HG02588 (cell line): ENCODE results near the gene ARHGEF33.

Source experiments
- ATAC-seq: cut with Tn5 transposase; IDR thresholded peaks from one replicate; pipeline ENCODE4 v1.9.1; 2021; ENCODE audit warnings: mild to moderate bottlenecking, moderate library complexity; ENCODE audit not compliant: unreplicated experiment

The ARHGEF33 gene

DNA sequence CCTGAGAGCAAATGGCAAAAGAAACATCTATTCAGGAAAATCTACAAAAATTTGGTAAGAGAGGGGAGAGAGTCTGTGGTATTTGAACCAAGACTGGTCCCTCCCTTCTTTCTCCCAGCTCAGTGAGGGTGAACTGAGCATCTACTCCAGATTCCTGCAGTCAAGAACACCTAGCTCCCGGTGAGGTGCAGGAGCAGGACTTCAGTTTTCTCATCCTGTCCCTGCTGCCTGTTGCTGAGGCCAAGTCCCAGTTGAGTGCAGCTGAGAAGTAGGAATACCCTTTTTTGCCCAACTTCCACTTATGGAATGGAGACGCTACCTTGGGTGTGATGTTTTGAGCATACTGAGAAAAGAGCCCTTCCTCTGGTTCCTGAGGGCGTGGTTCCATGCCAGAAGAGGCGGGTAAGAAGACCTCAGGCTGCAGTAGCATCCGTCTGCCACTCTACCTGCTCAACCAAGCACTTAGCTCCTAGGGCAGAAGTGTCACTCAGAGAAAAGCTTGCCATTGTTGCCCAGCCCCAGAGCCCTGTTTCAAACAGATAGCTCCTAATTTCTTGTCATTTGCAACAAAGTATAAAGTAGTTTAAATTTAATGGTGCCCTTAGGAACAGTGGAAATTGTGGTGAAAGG, 118.3 kb downstream of the ARHGEF33 start:
- no peak for ATAC-seq

DNA sequence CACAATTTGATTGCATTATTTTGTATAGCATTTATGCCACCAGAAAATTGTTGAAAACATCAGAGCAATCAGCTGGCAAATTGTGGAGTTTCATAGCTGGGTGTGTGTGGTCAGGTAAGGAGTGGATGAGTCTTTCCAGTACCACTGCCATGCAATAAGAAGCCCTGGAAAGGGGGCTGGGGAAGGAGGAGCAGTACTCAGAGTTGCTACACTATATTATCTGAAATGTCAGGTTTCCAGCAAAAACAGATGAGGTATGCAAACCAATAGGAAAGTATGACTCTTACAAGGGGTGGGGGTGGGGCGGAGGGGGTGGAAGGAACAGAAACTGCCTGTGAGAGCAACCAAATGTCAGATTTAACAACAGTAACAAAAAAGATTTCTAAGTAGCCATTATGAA, 119.0 kb downstream of the ARHGEF33 start:
- ATAC-seq = no peak

DNA sequence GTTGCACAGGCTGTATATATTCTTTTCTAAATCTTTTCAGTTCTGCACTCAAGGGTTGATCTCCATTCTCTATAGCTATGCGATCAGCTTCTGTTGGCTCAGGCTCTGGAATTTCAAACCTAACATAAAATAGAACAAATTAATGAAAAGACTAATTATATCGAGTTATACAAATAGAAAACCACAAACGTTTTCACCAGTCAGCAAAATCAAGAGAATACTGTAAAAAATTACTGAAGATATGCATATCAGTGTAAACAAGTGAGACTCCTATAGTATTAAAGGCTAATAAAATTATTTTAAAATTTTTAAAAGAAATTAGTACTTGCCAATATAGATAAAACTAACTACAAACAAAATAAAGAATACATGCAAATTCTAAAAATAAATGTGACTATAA, 124.2 kb downstream of the ARHGEF33 start:
- ATAC-seq = no peak

DNA sequence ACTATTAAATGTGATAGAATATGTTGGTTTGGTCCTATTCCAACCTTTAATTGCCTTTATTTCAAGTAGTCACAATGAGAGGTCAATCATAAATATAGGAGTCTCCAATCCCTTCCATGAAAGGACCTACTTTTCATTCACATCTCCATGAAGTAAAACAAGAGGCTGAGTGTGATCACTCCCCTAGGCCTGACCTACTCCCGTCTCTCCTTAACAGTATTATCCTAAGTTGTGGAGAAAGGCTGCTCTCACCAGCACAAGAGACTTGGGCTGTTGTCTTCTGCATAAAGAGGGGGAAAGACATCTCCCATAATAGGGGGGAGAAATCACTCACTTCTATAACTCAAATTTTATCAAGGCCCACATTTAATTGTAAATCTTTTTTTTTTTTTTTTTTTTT, 125.7 kb downstream of the ARHGEF33 start:
- ATAC-seq = no peak

DNA sequence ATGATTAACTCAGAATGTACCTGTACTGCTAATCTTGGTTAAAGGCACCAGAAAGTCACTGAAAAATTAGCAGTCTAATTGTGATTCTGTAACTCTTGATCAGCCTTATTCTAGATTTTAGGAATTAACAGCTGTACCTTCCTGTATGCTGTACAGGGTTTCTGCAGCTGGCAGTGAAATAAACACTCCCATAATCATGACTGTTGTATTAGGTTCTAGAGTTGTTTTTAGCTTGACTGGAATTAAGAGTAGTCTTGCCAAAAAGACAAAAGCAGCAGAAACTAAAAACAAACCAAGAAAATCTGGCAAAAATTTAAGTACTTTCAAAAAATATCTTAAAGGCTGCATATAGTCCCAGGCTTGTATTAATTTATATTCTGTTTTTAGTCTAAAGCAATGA, 127.7 kb downstream of the ARHGEF33 start:
- no peak for ATAC-seq

DNA sequence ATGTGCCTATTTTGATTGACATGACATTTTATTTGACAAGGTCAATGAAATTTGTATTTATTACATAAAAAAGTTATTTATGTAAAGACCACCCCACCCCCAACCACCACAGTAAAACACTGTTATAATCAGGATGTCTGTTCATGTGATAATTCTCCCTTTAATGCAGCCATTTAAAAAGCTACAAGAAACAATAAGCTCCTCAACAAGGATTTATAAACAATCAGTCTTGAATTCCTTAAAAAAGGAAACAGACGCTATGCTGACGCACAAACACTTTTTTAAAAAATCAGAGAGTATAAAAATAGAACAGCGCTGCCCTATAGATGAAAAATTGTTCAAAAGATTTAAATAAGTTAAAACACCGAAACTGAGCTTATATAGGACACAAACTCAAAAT, 129.0 kb downstream of the ARHGEF33 start:
- no peak for ATAC-seq

DNA sequence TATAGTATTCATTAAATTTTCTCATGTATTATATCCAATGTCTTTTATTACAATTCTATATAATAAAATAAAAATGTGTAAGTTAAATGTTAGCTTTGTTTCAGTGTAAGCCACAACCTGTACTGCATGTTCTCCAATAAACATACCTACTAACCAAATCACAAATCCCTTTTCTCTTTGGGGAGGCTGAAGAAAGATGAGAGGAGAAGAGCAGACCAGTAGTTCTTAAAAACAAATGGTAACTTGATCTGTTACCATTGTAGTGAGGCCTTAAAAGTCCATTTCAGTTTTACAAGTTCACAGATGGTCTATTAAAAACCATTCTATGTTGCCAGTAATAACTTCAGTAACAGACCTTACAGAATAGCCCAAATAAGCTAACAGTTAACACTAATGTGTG, 130.7 kb downstream of the ARHGEF33 start:
- ATAC-seq = no peak

DNA sequence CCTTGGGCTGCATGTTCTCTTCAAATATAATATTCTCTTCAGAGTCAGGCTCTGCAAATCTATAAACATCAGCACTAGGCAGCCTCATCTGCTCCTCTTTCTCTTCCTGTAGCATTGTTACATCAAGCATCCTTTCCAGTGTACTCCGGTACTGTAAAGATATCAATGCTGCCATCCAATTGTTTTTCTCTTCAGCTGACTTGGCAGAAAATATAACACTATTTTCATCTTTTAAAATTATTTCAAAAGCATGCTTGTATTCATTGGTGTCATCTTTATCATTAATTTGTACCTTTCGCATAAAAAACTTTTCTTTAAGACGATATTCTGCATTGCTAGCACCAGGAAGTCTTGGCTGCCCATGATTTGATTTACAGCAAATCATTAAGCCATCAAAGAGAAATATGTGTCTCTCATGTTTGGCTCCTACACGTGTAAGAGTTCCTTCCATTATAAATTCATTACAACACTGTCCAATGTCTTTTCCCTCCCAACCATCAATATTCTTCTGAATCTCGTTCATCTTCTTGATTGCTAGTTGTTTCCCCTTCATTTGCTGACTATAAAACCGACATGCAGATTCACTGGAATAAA, 133.1 kb downstream of the ARHGEF33 start:
- ATAC-seq = no peak

DNA sequence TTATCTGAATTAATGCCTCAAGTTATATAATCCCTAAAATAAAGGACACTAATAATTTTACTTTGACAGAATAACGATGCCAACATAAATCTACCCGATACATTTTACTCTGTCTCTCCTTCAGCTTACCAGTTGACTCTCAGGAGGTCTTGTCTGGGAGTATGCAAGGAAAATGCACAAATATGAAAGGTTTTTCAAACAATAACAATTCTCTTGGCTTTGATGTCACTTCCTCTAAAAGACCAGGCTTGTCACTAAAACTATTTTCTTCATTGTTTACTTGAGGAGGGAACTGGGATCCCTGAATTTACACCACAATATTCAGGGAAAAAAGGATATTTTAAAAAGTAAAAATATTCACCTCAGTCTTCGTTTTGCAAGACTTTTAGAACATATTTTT, 134.0 kb downstream of the ARHGEF33 start:
- no peak for ATAC-seq

DNA sequence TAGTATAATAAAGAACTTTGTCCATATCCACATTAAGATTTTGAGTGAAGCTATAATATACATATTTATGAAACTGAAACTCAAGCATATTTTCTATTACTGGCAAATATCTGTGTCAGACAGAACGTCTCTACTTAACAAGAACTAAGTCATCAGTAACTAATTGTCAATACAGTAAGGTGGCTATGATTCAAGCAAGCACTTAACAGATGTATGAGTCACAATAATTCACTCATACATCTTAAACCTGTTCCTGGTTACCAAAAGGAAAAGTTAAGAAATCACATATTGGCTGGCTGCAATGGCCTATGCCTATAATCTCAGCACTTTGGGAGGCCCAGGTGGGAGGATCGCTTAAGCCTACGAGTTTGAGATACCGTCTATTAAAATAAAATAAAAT, 135.2 kb downstream of the ARHGEF33 start:
- no peak for ATAC-seq
